ENCODE results near the gene IL23A. TPM values are rescaled to one million over a fixed set of nuclear protein-coding genes. Genes with fewer than 3 reads are reported as not detected.

The IL23A gene
- total and polyA plus RNA-seq, 8 donors, result 0.69 to 1.3 (median 1.0) TPM

DNA sequence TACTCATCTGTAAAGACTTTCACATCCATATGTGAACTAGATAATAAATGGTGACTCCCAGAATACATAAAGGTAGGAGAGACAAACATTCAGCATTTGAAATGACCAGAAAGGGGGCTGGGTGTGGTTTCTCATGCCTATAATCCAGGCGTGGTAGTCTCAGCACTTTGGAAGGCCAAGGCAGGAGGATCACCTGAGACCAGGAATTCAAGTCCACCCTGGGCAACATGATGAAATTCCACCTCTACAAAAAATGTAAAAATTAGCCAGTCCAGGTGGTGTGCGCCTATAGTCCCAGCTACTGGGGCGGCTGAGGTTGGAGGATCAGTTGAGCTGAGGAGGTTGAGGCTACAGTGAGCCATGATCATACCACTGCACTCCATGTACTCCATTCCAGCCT is 34.4 kb upstream of the IL23A start:
- peaks cover 0 to 61% of the 10 kb centered on the region in 2 donors for H3K36me3 ChIP-seq
- ATAC-seq (no peak), DNase-seq (no peak)
- TF ChIP-seq, protein P1, sequence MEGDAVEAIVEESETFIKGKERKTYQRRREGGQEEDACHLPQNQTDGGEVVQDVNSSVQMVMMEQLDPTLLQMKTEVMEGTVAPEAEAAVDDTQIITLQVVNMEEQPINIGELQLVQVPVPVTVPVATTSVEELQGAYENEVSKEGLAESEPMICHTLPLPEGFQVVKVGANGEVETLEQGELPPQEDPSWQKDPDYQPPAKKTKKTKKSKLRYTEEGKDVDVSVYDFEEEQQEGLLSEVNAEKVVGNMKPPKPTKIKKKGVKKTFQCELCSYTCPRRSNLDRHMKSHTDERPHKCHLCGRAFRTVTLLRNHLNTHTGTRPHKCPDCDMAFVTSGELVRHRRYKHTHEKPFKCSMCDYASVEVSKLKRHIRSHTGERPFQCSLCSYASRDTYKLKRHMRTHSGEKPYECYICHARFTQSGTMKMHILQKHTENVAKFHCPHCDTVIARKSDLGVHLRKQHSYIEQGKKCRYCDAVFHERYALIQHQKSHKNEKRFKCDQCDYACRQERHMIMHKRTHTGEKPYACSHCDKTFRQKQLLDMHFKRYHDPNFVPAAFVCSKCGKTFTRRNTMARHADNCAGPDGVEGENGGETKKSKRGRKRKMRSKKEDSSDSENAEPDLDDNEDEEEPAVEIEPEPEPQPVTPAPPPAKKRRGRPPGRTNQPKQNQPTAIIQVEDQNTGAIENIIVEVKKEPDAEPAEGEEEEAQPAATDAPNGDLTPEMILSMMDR (IDR thresholded peaks at IDR 0.05), result no peak
- H3K4me3 ChIP-seq, result no peak overlapping the region
- H3K9me3 ChIP-seq, result no peaks in the 10 kb centered on the region
- no peaks in the 10 kb centered on the region for H3K27me3 ChIP-seq
- peaks cover 12 to 22% of the 10 kb centered on the region in 2 donors for H3K4me1 ChIP-seq
- H3K27ac ChIP-seq, result no peak overlapping the region
- intact Hi-C loops (cut with DNase I), result no loop called here

DNA sequence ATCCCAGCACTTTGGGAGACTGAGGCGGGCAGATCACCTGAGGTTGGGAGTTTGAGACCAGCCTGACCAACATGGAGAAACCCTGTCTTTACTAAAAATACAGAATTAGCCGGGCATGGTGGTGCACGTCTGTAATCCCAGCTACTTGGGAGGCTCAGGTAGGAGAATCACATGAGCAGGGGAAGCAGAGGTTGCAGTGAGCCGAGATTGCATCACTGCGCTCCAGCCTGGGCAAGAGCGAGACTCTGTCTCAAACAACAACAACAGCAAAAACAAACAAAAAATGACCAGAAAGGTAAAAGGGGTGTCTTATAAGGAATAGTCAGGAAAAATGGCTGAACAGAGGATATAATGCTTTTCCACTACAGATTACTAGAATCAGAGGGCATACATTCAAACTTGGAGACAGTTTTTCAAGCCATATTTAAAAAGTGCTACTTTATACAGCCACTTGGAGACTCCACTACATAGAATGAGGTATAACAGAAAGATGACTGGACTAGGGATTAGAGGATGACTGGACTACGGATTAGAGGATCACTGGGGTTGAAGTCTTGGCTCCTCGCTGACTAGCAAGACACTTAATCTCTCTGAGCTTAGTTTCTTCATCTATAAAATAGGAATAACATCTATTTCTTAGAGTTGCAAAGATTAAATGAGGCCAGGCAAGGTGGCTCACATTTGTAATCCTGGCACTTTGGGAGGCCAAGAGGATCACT is 33.7 kb upstream of the IL23A start:
- Histone ChIP-seq H3K27ac (no peak overlapping the region), H3K36me3 (peaks cover 0 to 69% of the 10 kb centered on the region in 2 donors), H3K4me1 (peaks cover 10 to 19% of the 10 kb centered on the region in 2 donors), H3K9me3 (no peaks in the 10 kb centered on the region), H3K27me3 (no peaks in the 10 kb centered on the region), H3K4me3 (no peak overlapping the region)
- intact Hi-C loops (cut with DNase I), result no loop called here
- DNase-seq, result no peak
- TF ChIP-seq, protein P1 (IDR thresholded peaks at IDR 0.05), result no peak
- ATAC-seq, result no peak

DNA sequence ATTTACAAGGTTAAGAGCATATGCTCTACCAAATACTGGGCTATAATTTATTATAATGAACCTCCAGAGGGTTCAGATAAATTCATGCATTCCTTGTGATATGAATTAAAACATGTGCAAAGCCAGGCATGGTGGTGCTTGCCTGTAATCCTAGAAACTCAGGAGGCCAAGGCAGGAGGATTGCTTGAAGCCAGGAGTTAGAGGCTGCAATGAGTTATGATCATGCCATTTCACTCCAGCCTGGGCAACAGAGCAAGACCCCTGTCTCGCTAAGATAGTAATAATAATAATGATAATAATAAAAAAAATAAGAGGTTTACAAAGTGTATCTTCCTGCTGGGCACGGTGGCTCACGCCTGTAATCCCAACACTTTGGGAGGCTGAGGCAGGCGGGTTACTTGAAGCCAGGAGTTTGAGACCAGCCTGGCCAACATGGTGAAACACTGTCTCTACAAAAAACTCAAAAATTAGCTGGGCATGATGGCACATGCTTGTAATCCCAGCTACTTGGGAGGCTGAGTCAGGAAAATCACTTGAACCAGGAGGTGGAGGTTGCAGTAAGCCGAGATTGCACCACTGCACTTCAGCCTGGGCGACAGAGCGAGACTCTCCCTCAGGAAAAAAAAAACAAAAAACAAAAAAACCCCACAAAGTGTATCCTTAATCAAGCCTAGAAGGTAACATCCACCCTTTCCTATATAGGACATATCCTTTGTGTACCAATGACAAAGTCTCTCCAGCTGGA is 31.3 kb upstream of the IL23A start:
- no peaks in the 10 kb centered on the region for H3K27me3 ChIP-seq
- DNase-seq, result no peak
- no peak for ATAC-seq
- H3K9me3 ChIP-seq, result no peaks in the 10 kb centered on the region
- intact Hi-C loops (cut with DNase I), result no loop called here
- H3K36me3 ChIP-seq, result peaks cover 0 to 92% of the 10 kb centered on the region in 2 donors
- no peak overlapping the region for H3K4me3 ChIP-seq
- H3K27ac ChIP-seq, result no peak overlapping the region
- H3K4me1 ChIP-seq, result no peaks in the 10 kb centered on the region
- TF ChIP-seq, protein P1 (IDR thresholded peaks at IDR 0.05), result no peak

DNA sequence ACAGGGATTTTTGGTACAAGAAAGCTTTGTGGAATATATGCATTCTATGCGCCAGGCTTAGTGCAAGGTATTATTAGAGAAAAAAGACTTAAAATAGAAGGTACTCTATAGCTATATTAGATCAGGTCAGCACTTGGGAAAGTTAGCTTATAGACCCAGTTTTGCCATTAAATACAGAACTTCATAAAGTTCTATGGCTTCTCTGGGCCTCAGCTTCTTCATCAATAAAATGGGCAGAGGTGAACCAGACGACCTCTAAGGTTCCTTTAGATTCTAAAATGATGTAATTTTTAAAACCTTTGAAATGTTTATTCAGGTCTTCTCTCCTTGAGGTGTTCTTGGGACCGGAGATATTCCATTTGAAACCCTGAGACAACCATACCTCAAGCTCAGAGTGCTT is 30.0 kb upstream of the IL23A start:
- Histone ChIP-seq H3K9me3 (no peaks in the 10 kb centered on the region), H3K4me1 (no peaks in the 10 kb centered on the region), H3K27ac (no peak overlapping the region), H3K27me3 (no peaks in the 10 kb centered on the region), H3K36me3 (peaks cover 0 to 96% of the 10 kb centered on the region in 2 donors), H3K4me3 (no peak overlapping the region)
- ATAC-seq (no peak), DNase-seq (no peak)
- intact Hi-C loops (cut with DNase I), result no loop called here
- TF ChIP-seq, protein P1 (IDR thresholded peaks at IDR 0.05), result no peak

DNA sequence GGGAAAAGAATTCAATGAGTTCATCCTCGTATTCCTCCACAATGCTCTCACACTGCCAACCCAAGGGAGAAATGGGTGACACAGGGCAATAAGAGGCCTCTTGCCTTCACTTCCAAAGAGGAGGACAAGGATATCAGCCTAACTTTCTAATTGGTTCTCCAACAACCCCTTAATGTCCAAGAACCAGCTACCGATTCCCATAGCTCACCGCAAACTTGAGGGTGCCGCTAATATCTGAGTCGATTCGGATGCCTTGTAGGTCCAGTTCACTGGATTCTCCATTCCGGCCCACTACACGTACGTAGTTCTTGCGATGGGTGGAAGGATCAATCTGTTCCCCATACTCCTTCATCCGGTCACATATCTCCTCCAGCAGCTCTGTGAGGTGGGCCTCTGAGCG is 27.7 kb upstream of the IL23A start:
- no peak for ATAC-seq
- H3K4me1 ChIP-seq, result peaks cover 8% of the 10 kb centered on the region in 2 donors
- no peaks in the 10 kb centered on the region for H3K9me3 ChIP-seq
- intact Hi-C loops (cut with DNase I), result no loop called here
- no peak for DNase-seq
- H3K36me3 ChIP-seq, result peaks cover 0 to 79% of the 10 kb centered on the region in 2 donors
- H3K27ac ChIP-seq, result no peak overlapping the region
- H3K4me3 ChIP-seq, result no peak overlapping the region
- no peaks in the 10 kb centered on the region for H3K27me3 ChIP-seq
- TF ChIP-seq, protein P1 (IDR thresholded peaks at IDR 0.05), result no peak
